ENCODE results near the gene TLE4.

- TF ChIP-seq POLR2AphosphoS5 (IDR thresholded peaks at IDR 0.05) (no peak), CTCF (IDR thresholded peaks at IDR 0.05) (no peak), EP300 (IDR thresholded peaks at IDR 0.05) (no peak), POLR2A (IDR thresholded peaks at IDR 0.05) (no peak)
Measured at GRCh38 chr9:79658926-79659325, 87.2 kb downstream of the TLE4 start.

Data from stomach (tissue), 4 donors.